Measurements from ENCODE around the gene ASAP2.

DNA sequence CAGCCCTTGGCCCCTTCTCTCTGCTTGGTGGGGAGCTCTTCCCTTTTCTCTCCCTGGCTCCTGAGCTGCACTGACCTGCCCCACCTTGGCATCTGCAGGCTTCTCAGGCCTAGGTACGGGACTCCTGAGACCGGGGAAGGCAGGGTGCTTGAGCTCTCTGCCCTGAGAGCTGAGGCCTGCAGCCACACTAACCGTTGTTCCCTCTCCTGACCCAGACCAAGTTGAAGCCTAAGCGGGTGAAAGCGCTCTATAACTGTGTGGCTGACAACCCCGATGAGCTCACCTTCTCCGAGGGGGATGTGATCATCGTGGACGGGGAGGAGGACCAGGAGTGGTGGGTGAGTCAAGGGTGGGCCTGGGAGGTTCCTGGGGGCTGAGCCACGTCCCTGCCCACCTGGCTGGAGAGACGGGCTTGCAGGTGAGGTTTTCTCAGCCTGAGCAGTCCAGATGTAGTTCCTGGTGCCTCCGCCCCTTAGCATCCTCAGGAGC lies 194.5 kb downstream of the ASAP2 start:
- TF ChIP-seq, protein P1, sequence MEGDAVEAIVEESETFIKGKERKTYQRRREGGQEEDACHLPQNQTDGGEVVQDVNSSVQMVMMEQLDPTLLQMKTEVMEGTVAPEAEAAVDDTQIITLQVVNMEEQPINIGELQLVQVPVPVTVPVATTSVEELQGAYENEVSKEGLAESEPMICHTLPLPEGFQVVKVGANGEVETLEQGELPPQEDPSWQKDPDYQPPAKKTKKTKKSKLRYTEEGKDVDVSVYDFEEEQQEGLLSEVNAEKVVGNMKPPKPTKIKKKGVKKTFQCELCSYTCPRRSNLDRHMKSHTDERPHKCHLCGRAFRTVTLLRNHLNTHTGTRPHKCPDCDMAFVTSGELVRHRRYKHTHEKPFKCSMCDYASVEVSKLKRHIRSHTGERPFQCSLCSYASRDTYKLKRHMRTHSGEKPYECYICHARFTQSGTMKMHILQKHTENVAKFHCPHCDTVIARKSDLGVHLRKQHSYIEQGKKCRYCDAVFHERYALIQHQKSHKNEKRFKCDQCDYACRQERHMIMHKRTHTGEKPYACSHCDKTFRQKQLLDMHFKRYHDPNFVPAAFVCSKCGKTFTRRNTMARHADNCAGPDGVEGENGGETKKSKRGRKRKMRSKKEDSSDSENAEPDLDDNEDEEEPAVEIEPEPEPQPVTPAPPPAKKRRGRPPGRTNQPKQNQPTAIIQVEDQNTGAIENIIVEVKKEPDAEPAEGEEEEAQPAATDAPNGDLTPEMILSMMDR (IDR thresholded peaks at IDR 0.05): no peak
- no peak for TF ChIP-seq EP300 (IDR thresholded peaks at IDR 0.05)

All from tibial nerve (tissue), 4 donors.